ENCODE measurements around the gene HINFP.

GRCh38 chr11:119109843-119110242, 11.5 kb upstream of the HINFP start:
- TF ChIP-seq CTCF (IDR thresholded peaks at IDR 0.05) (no peak), POLR2A (IDR thresholded peaks at IDR 0.05) (no peak)
